C4-2B (cell line): ENCODE measurements around the gene ZFAND4.

Source experiments
- CTCF ChIP-seq: fragments of 450-650 bp; conservative IDR thresholded peaks from 2 replicates; pipeline ENCODE4 v1.5.1; 2017; ENCODE audit warnings: mild to moderate bottlenecking
- ZFX ChIP-seq: fragments of 450-650 bp; IDR thresholded peaks from 2 replicates; pipeline ENCODE4 v1.6.1; 2017

- no peak for TF ChIP-seq CTCF
- no peak for TF ChIP-seq ZFX
Measured at GRCh38 chr10:45646384-45647050, 26.1 kb downstream of the ZFAND4 start.
